ENCODE results near the gene RNFT2.

DNA sequence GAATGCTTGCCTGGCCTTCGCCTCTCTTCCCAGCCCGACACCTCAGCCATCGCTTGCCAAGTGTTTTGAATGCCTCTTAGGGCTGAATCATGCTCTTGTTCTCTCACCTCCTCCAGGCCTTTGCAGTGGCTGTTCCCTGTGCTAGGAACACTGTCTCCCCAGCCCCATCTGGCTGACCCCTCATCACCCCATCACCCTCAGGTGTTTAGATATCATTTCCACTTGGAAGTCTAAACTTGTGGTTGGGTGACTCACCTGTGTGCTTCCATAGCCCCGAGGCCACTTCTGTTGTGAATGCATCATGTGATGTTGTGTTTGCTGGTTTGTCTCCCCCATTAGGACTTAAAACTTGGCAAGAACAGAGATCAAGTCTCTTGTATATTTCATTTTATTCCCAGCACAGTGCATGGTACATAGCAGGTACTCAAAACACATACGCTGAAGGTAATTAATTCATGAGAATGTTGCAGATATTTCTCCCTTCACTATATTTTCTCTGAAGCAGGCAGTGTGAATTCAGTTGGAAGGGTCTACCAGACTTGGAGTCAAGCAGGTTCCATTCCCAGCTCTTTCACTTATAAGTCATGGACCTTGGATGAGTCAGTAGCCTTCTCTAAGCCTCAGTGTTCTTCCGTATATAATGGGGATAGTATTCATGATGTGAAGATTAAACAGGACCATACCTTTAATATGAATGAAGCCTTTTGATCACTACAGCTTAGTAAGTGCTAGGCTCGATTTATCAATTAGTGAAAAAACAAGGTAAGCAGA, 75.3 kb downstream of the RNFT2 start:
- TF ChIP-seq, protein P1, sequence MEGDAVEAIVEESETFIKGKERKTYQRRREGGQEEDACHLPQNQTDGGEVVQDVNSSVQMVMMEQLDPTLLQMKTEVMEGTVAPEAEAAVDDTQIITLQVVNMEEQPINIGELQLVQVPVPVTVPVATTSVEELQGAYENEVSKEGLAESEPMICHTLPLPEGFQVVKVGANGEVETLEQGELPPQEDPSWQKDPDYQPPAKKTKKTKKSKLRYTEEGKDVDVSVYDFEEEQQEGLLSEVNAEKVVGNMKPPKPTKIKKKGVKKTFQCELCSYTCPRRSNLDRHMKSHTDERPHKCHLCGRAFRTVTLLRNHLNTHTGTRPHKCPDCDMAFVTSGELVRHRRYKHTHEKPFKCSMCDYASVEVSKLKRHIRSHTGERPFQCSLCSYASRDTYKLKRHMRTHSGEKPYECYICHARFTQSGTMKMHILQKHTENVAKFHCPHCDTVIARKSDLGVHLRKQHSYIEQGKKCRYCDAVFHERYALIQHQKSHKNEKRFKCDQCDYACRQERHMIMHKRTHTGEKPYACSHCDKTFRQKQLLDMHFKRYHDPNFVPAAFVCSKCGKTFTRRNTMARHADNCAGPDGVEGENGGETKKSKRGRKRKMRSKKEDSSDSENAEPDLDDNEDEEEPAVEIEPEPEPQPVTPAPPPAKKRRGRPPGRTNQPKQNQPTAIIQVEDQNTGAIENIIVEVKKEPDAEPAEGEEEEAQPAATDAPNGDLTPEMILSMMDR (IDR thresholded peaks at IDR 0.05) = no peak
- no peak for TF ChIP-seq POLR2A (IDR thresholded peaks at IDR 0.05)

All from Peyer's patch (tissue), 4 donors.